AG04450 (cell line): ENCODE results near the gene TNFAIP2. TPM values are rescaled to one million over a fixed set of nuclear protein-coding genes. Genes with fewer than 3 reads are reported as not detected.
A peak's percentile ranks its signal among the peaks of the same experiment; 100 is the strongest.

Source experiments
- CTCF ChIA-PET: fragments of 300-600, 350-600 bp; formaldehyde crosslinking; extraction: SDS; loops from one replicate; lab custom pipeline; 2022; ENCODE audit warnings: antibody characterized with exemption, inconsistent platforms; lab: Charles Lee
- POLR2A ChIA-PET: fragments of 350-600 bp; formaldehyde crosslinking; extraction: SDS; loops from one replicate; lab custom pipeline; 2021; ENCODE audit warnings: antibody characterized with exemption, inconsistent platforms; lab: Yijun Ruan, JAX
- DNase-seq: peaks from one replicate; pipeline ENCODE4 v3.0.0-alpha.2; 2011; ENCODE audit warnings: low read depth, low spot score
- H3K27ac ChIP-seq: one replicate; pipeline ENCODE4 v1.5.1; 2012; ENCODE audit warnings: low read depth, low read length, control low read depth
- H3K27me3 ChIP-seq: one replicate; pipeline ENCODE4 v1.6.0; 2012; ENCODE audit warnings: low read length; ENCODE audit not compliant: control insufficient read depth, insufficient read depth
- H3K4me3 ChIP-seq: 2 replicates; pipeline ENCODE4 v1.5.1; 2011; ENCODE audit warnings: mild to moderate bottlenecking, low read depth, low read length, control low read depth
- H3K9me3 ChIP-seq: 2 replicates; pipeline ENCODE4 v1.5.1; 2012; ENCODE audit warnings: low read length; ENCODE audit not compliant: control insufficient read depth, insufficient read depth
- CTCF ChIP-seq: IDR thresholded peaks from 2 replicates; pipeline ENCODE4 v1.5.1; 2011; ENCODE audit warnings: low read depth, low read length, control low read depth, inconsistent platforms
- polyA plus RNA-seq: library from polyadenylated mRNA; depleted of rRNA; stranded (reverse); fragments of >200 nt; gene quantifications from 2 replicates; pipeline ENCODE4 v1.2.3, GENCODE V29; 2011

TNFAIP2 gene
- polyA plus RNA-seq, 1 experiment = 15.3 TPM

GRCh38 chr14:103127356-103127755, 4.1 kb downstream of the TNFAIP2 start:
- no peak for TF ChIP-seq CTCF
- CTCF ChIA-PET = interaction anchor here (0.9 to 3.1 kb wide), 4 partner anchors 9 to 141 kb away, joined by 3 to 12 read pairs (median 6); no protein-coding TSS in a partner anchor
- H3K27me3 ChIP-seq = peaks cover 14% of the 10 kb centered on the region
- 0 out of 2 replicates have a peak overlapping the region, but pooled peaks have one; percentile 17 for H3K4me3 ChIP-seq
- H3K9me3 ChIP-seq = no peaks in the 10 kb centered on the region; the same call in 1 of the 2 replicates
- no peak for DNase-seq
- H3K27ac ChIP-seq = no peak overlapping the region
- POLR2A ChIA-PET = interaction anchor here (0.9 kb wide), 1 partner anchor 401 kb away, joined by 3 read pairs; no protein-coding TSS in a partner anchor

- CTCF ChIA-PET = interaction anchor here (0.9 to 3.1 kb wide), 4 partner anchors 8 to 140 kb away, joined by 3 to 12 read pairs (median 6); no protein-coding TSS in a partner anchor
- POLR2A ChIA-PET = no interaction called here
- Histone ChIP-seq H3K27me3 (peaks cover 14% of the 10 kb centered on the region), H3K4me3 (no peak overlapping the region), H3K27ac (no peak overlapping the region), H3K9me3 (no peaks in the 10 kb centered on the region; the same call in 1 of the 2 replicates)
- no peak for TF ChIP-seq CTCF
- DNase-seq = no peak
Observed at GRCh38 chr14:103127861-103128598, 4.8 kb downstream of the TNFAIP2 start.

- Histone ChIP-seq H3K9me3 (no peaks in the 10 kb centered on the region; the same call in 1 of the 2 replicates), H3K27ac (no peak overlapping the region), H3K4me3 (no peak overlapping the region), H3K27me3 (peaks cover 12% of the 10 kb centered on the region)
- CTCF ChIA-PET = interaction anchor here (1.0 to 3.1 kb wide), 3 partner anchors 24 to 57 kb away, joined by 3 to 12 read pairs (median 4); no protein-coding TSS in a partner anchor
- no peak for DNase-seq
- POLR2A ChIA-PET = no interaction called here
- no peak for TF ChIP-seq CTCF
Observed at GRCh38 chr14:103128631-103129300, 5.5 kb downstream of the TNFAIP2 start.

GRCh38 chr14:103129301-103130016, 6.2 kb downstream of the TNFAIP2 start:
- Histone ChIP-seq H3K9me3 (no peaks in the 10 kb centered on the region; the same call in 1 of the 2 replicates), H3K4me3 (no peak overlapping the region), H3K27me3 (peaks cover 7% of the 10 kb centered on the region), H3K27ac (no peak overlapping the region)
- no peak for TF ChIP-seq CTCF
- CTCF ChIA-PET = interaction anchor here (1.0 to 2.3 kb wide), 2 partner anchors 24 to 57 kb away, joined by 4 to 8 read pairs; no protein-coding TSS in a partner anchor
- POLR2A ChIA-PET = no interaction called here
- DNase-seq = no peak
